Tibial nerve (tissue), 3 donors: ENCODE data around the gene CHRM4.

ENCODE experiments used
- CTCF ChIP-seq, 5 experiments: fragments of 200-600 bp in 3 of 5; fragments of 450-650 bp in 2 of 5; sonication (generic) in 3 of 5; IDR thresholded peaks; one replicate each; pipeline ENCODE4 v1.5.1; 2016 to 2019; ENCODE audit warnings: antibody characterized with exemption in 5 of 5, mild to moderate bottlenecking in 3 of 5, moderate library complexity in 2 of 5
- POLR2A ChIP-seq, 2 donors: fragments of 450-650 bp; IDR thresholded peaks; one replicate each; pipeline ENCODE4 v1.6.1; 2017; ENCODE audit warnings: antibody characterized with exemption in 2 of 2, mild to moderate bottlenecking in 2 of 2, moderate library complexity in 2 of 2

- TF ChIP-seq POLR2A (IDR thresholded peaks at IDR 0.05): no peak
- TF ChIP-seq CTCF (IDR thresholded peaks at IDR 0.05): no peak
These were observed 16.0 kb downstream of the CHRM4 start for GRCh38 chr11:46375392-46376101.
